NCI-H1105 treated with DMSO at 0.1 percent for 48 hours (cell line): ENCODE data around the gene ADAMTS9.

ENCODE experiments used
- DNase-seq: peaks from one replicate; lab custom pipeline; 2025; lab: John Stamatoyannopoulos, UW

The ADAMTS9 gene

DNA sequence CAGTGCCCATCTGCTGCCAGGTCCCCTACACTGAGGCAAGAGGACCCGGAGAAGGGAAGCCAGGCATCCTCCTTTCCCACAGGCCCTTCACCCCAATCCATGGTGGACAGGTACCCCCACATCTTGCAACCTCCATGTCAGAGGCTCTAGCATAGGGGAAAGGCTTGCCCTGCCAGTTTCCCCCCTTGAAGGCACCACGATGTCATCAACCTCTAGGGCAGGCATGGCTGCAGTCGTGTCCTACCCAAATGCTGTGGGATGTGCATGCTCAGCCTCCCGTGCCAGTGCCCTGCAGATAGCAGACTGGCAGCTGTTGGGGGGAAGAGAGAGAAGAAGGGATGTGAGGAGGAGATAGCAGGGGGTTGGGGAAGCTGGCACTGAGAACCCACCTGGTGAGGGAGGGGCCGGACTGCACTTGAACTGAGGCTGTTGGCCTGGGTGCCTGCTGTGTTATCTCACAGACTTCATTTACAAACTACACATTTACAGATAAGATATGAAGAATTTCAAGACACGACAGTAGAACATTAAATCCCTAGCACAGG lies 197.5 kb downstream of the ADAMTS9 start:
- no peak for DNase-seq

GRCh38 chr3:64489361-64490044 lies 198.3 kb downstream of the ADAMTS9 start:
- peak; percentile 83 for DNase-seq

DNA sequence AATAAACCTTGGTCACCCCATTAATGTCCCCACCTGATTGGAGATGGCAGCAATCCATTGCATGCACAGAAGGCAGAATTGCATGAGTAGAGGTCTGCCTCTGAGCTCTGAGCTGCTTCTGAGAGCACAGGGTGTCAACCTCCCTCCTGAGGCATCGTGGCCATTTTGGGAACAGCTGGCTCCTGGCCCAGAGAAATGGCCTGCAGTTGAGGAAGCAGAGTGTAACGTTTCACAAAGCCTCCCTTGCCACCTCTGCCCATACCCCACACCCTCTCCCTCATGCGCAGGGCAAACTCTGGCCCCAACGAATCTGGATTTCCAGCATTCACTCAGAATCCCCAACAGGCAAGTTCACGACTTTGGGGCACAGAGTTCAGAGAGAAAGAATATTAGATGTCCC lies 198.9 kb downstream of the ADAMTS9 start:
- peak; percentile 47 for DNase-seq

DNA sequence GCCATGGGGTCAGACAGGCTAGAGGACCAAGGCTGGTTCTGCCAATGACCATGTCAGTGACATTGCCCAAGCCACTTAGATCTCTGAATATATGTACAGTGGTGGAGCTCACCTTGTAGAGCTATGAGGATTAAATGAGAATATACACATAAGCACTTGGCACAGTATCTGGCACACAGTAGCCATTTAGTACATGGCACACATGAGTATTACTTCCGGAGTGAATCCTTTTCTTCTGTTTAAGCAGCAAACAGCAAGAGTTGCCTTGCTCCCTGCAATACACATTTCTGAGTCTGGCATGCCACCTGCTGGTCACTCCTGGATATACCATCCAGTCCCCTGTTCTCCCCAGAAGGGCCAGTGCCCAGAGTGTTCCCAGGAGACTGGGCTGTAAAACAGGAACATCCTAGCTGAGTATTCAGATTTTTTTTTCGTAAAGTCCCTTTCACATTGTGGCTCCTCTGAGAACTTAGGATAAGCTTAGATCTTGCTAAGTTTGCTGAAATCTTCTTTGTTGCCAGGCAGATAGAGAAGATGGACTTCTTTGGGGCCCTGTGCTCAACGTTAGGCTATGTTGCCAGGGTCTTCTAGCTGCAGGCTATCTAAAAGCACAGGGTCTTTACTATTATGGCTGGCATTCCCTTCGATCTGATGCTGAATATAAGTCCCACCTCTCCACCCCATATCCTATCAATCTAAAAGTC lies 203.4 kb downstream of the ADAMTS9 start:
- DNase-seq: peak; percentile 59

GRCh38 chr3:64483467-64483866 lies 204.3 kb downstream of the ADAMTS9 start:
- no peak for DNase-seq

DNA sequence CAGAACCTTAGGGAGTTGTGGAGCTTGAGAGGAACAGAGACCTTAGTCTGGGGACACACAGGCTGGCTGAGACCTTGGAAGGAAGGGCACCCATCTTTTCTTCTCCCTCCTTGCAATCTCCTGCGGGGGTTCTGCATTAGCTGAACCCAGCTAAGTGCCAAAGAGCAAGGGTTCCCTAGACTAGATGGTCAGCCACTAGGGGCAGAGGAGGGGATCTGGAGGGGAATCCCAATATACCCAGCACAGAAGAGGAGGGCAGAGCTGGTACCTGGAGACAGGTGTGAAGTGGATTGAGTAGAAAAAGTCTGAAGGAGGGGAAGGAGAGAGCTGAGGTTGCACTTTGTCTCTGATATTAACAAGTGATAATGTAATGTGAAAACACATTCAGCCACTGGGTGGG lies 212.8 kb downstream of the ADAMTS9 start:
- DNase-seq: no peak

DNA sequence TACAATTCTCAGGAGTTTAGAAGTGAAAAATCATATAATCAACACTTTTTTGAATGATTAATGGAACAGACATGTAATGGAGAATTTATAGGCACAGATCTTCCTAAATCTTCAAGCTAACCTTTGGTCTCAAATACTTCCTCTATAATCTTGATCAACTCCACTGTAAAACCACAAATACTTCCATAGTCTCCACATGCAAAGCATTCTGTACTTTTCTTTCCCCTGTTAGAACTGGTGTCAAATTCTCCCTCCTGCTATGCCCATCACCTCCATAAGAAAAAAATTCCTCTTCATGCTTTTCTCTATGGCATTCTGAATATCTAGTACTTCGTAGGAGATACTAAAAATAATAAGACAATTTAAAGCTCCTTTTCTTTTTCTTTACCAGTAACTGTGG lies 214.3 kb downstream of the ADAMTS9 start:
- no peak for DNase-seq

DNA sequence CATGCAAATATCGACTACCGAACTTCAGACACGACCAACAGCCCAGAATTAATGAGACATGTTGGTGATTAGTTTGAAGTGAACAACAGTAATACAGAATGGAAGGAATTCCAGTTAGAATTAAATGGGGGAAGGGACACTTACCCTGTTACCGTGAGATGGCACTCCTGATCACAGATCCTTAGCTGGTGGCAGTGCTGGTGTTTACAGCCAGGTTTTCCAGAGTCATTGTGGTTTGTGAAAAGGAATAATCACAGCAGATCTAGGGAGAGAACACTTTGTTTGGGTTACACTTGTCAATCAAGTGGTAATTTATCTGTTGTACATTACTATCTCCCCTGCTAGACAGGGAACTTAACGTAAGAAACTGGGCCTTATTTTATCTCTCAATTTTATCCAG lies 217.4 kb downstream of the ADAMTS9 start:
- DNase-seq: no peak

DNA sequence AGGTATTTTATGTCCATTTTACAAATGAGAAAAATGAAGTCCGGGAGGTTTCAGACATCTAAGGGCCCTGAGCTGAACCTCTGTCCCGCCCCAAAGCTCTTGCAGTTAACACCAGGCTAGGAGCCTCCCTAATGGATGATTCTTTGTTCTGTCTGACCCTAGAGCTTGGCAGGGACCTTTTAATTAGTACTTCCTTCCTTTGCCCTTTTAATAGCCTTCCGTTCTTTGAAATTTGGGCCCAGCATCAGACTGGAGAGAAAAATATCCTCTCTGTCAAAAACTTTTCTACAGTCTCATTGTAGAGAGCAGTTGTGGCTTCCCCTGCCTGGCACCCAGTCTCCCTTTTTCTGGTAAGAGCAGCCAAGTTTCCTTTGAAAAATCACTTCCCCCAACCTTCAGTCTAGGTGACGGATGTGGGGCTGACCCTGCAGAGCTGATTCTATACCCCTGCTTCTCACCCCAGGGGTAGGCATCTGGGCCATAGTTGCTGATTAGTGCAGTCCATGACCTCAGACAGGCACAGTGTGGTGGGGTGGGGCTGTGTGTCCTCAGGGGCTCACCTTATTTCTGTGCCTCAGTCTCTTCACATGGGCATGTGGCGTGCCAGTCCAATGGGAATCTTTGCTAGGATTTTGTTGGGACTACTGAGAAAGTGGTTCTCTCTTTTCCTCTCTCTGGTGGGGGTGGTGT lies 220.4 kb downstream of the ADAMTS9 start:
- no peak for DNase-seq
